Endothelial cell of umbilical vein (primary cell): ENCODE results near the gene SLC9A3.

Source experiments
- CTCF ChIP-seq, 2 donors: IDR thresholded peaks; 1 replicate in 1 of 2; 2 replicates in 1 of 2; pipeline ENCODE4 v1.5.1; 2011; ENCODE audit warnings: low read length in 2 of 2, mild to moderate bottlenecking in 2 of 2, moderate library complexity in 2 of 2, control low read depth in 1 of 2, inconsistent platforms in 1 of 2, low read depth in 1 of 2; ENCODE audit not compliant: insufficient read depth in 1 of 2; ENCODE audit errors: extremely low read depth in 1 of 2
- POLR2AphosphoS5 ChIP-seq: IDR thresholded peaks from 2 replicates; pipeline ENCODE4 v1.6.1; 2012; ENCODE audit warnings: low read depth, mild to moderate bottlenecking, control low read depth, low read length, moderate library complexity; ENCODE audit not compliant: insufficient read depth

- TF ChIP-seq POLR2AphosphoS5 (no peak), CTCF (IDR thresholded peaks at IDR 0.05; ENCODE audit: extremely low read depth in 1 of 2, insufficient read depth in 1 of 2, low read depth in 1 of 2, low read length in 2 of 2) (no peak)
Measured at GRCh38 chr5:475704-476101, 48.5 kb downstream of the SLC9A3 start.
